H1 (cell line): Measurements from ENCODE around the gene FBN2. TPM values are rescaled to one million over a fixed set of nuclear protein-coding genes. Genes with fewer than 3 reads are reported as not detected.

Source experiments
- CTCF ChIA-PET: fragments of 300-600 bp; sonication (Branson Sonifier 250); formaldehyde crosslinking; loops from one replicate; lab custom pipeline; 2021; ENCODE audit not compliant: partially characterized antibody; lab: Charles Lee
- POLR2A ChIA-PET: fragments of 300-600 bp; sonication (Branson Sonifier 250); formaldehyde crosslinking; loops from one replicate; lab custom pipeline; 2021; ENCODE audit warnings: inconsistent platforms; ENCODE audit not compliant: partially characterized antibody; lab: Charles Lee
- DNase-seq, 2 experiments: peaks; one replicate each; pipeline versions ENCODE4 v3.0.0 to v3.0.0-alpha.2; 2010 to 2022; ENCODE audit warnings: low spot score in 2 of 2, low read depth in 1 of 2, mixed read lengths in 1 of 2
- FAIRE-seq: peaks from 2 replicates; lab custom pipeline; 2011; peaks lifted over from hg19 to GRCh38; lab: Jason Lieb, UNC
- H2AFZ ChIP-seq: 2 replicates; pipeline ENCODE4 v1.8.1; 2012; ENCODE audit warnings: low read length, inconsistent platforms
- H2AK5ac ChIP-seq: 2 replicates; pipeline ENCODE4 v1.6.1; 2013; ENCODE audit warnings: low read depth, low read length
- H2BK120ac ChIP-seq: replicated peaks from 2 replicates; pipeline ENCODE3; 2013; ENCODE audit warnings: low read depth, low read length, inconsistent platforms
- H2BK12ac ChIP-seq: 2 replicates; pipeline ENCODE4 v1.6.1; 2013; ENCODE audit warnings: low read depth, low read length
- H2BK15ac ChIP-seq: 2 replicates; pipeline ENCODE4 v1.6.1; 2013; ENCODE audit warnings: low read length
- H2BK20ac ChIP-seq: 2 replicates; pipeline ENCODE4 v1.6.1; 2013; ENCODE audit warnings: low read length
- H2BK5ac ChIP-seq: 2 replicates; pipeline ENCODE4 v1.6.1; 2013; ENCODE audit warnings: low read depth, low read length
- H3K14ac ChIP-seq: 2 replicates; pipeline ENCODE4 v1.6.1; 2013; ENCODE audit warnings: inconsistent platforms; ENCODE audit not compliant: insufficient read length
- H3K18ac ChIP-seq: 2 replicates; pipeline ENCODE4 v1.6.1; 2013; ENCODE audit warnings: low read length; ENCODE audit errors: extremely low read depth
- H3K23ac ChIP-seq: 2 replicates; pipeline ENCODE4 v1.6.1; 2013; ENCODE audit warnings: inconsistent platforms; ENCODE audit not compliant: insufficient read length
- H3K23me2 ChIP-seq: 2 replicates; pipeline ENCODE4 v1.6.1; 2013; ENCODE audit warnings: low read depth, low read length
- H3K27ac ChIP-seq: 2 replicates; pipeline ENCODE4 v1.6.1; 2011; ENCODE audit warnings: low read depth, low read length, inconsistent platforms
- H3K27me3 ChIP-seq, 4 experiments: replicated peaks in 1 of 4; 1 replicate in 1 of 4; 2 replicates in 3 of 4; pipeline versions ENCODE4 v1.6.1 to v1.8.1; 2011 to 2013; ENCODE audit warnings: low read length in 3 of 4, mild to moderate bottlenecking in 3 of 4, inconsistent platforms in 2 of 4, mixed read lengths in 2 of 4, moderate library complexity in 1 of 4; ENCODE audit not compliant: control insufficient read depth in 3 of 4, insufficient read depth in 3 of 4; ENCODE audit errors: extremely low read depth in 1 of 4
- H3K36me3 ChIP-seq, 4 experiments: 2 replicates each; pipeline versions ENCODE4 v1.6.1 to v1.8.1; 2011 to 2013; ENCODE audit warnings: mild to moderate bottlenecking in 4 of 4, low read length in 3 of 4, moderate library complexity in 2 of 4, control low read depth in 1 of 4, inconsistent platforms in 1 of 4; ENCODE audit not compliant: insufficient read depth in 4 of 4, control insufficient read depth in 2 of 4
- H3K4ac ChIP-seq: replicated peaks from 2 replicates; pipeline ENCODE3; 2013; ENCODE audit warnings: low read length, low read depth, mixed read lengths, inconsistent platforms; ENCODE audit not compliant: insufficient read length
- H3K4me1 ChIP-seq, 4 experiments: replicated peaks in 1 of 4; 1 replicate in 1 of 4; 2 replicates in 3 of 4; pipeline versions ENCODE4 v1.6.1 to v1.8.1; 2011 to 2013; ENCODE audit warnings: low read length in 3 of 4, inconsistent platforms in 2 of 4, mixed read lengths in 1 of 4; ENCODE audit not compliant: insufficient read depth in 4 of 4, control insufficient read depth in 3 of 4
- H3K4me2 ChIP-seq, 2 experiments: 2 replicates each; pipeline versions ENCODE4 v1.6.1 to v1.8.1; 2011 to 2013; ENCODE audit warnings: low read depth in 2 of 2, low read length in 2 of 2, control low read depth in 1 of 2, inconsistent platforms in 1 of 2, mild to moderate bottlenecking in 1 of 2; ENCODE audit not compliant: insufficient read depth in 1 of 2
- H3K4me3 ChIP-seq, 4 experiments: fragments of 200-600, 300-600 bp in 1 of 4; sonication (generic), shearing (Covaris generic), sonication (Bioruptor Twin) in 1 of 4; 2 replicates each; pipeline versions ENCODE4 v1.5.1 to v1.8.1; 2011 to 2016; ENCODE audit warnings: low read length in 4 of 4, low read depth in 3 of 4, control low read depth in 2 of 4, inconsistent platforms in 2 of 4, mild to moderate bottlenecking in 2 of 4, mixed read lengths in 1 of 4, moderate library complexity in 1 of 4; ENCODE audit not compliant: insufficient read depth in 2 of 4; ENCODE audit errors: extremely low read depth in 1 of 4
- H3K56ac ChIP-seq: replicated peaks from 2 replicates; pipeline ENCODE3; 2013; ENCODE audit warnings: low read depth, mild to moderate bottlenecking, mixed read lengths, low read length, inconsistent platforms; ENCODE audit not compliant: insufficient read length
- H3K79me1 ChIP-seq: 2 replicates; pipeline ENCODE4 v1.6.1; 2013; ENCODE audit warnings: low read depth, low read length, control low read depth
- H3K79me2 ChIP-seq, 2 experiments: 2 replicates each; pipeline versions ENCODE4 v1.6.1 to v1.8.1; 2012 to 2013; ENCODE audit warnings: low read length in 2 of 2, mild to moderate bottlenecking in 2 of 2, inconsistent platforms in 1 of 2; ENCODE audit not compliant: insufficient read depth in 2 of 2, control insufficient read depth in 1 of 2
- H3K9ac ChIP-seq, 4 experiments: replicated peaks in 1 of 4; 1 replicate in 1 of 4; 2 replicates in 3 of 4; pipeline versions ENCODE4 v1.6.1 to v1.8.1; 2011 to 2013; ENCODE audit warnings: low read depth in 3 of 4, low read length in 3 of 4, control low read depth in 2 of 4, mild to moderate bottlenecking in 2 of 4, moderate library complexity in 2 of 4, inconsistent platforms in 1 of 4; ENCODE audit errors: extremely low read depth in 1 of 4
- H3K9me3 ChIP-seq, 2 experiments: 2 replicates each; pipeline versions ENCODE4 v1.6.1 to v1.8.1; 2012 to 2013; ENCODE audit warnings: mild to moderate bottlenecking in 2 of 2, moderate library complexity in 2 of 2, control low read depth in 1 of 2, inconsistent platforms in 1 of 2, low read depth in 1 of 2, low read length in 1 of 2, mixed read lengths in 1 of 2; ENCODE audit not compliant: insufficient read depth in 2 of 2
- H4K20me1 ChIP-seq, 2 experiments: replicated peaks in 1 of 2; 2 replicates each; pipeline versions ENCODE3 to v1.8.1; 2011 to 2013; ENCODE audit warnings: inconsistent platforms in 2 of 2, low read length in 2 of 2, mild to moderate bottlenecking in 1 of 2; ENCODE audit not compliant: insufficient read depth in 2 of 2, control insufficient read depth in 1 of 2
- H4K5ac ChIP-seq: 2 replicates; pipeline ENCODE4 v1.6.1; 2013; ENCODE audit warnings: low read length, low read depth, mixed read lengths, inconsistent platforms; ENCODE audit not compliant: insufficient read length
- H4K8ac ChIP-seq: 2 replicates; pipeline ENCODE4 v1.8.0; 2013; ENCODE audit warnings: mild to moderate bottlenecking, moderate library complexity, low read length, inconsistent platforms; ENCODE audit not compliant: insufficient read depth; ENCODE audit errors: extremely low read depth
- H4K91ac ChIP-seq: replicated peaks from 2 replicates; pipeline ENCODE3; 2013; ENCODE audit warnings: low read length, mixed read lengths, inconsistent platforms; ENCODE audit not compliant: insufficient read length
- E2F6 ChIP-seq: IDR thresholded peaks from 2 replicates; pipeline ENCODE4 v1.6.1; 2012; ENCODE audit warnings: inconsistent platforms
- FOSL1 ChIP-seq: IDR thresholded peaks from 2 replicates; pipeline ENCODE4 v1.6.1; 2011; ENCODE audit warnings: mild to moderate bottlenecking, low read depth, low read length, moderate library complexity; ENCODE audit not compliant: insufficient read depth
- GABPA ChIP-seq: IDR thresholded peaks from 2 replicates; pipeline ENCODE4 v1.6.1; 2011; ENCODE audit warnings: mild to moderate bottlenecking, low read length, moderate library complexity, borderline replicate concordance; ENCODE audit not compliant: insufficient read depth
- HDAC6 ChIP-seq: IDR thresholded peaks from one replicate; pipeline ENCODE4 v1.7.1; 2012; ENCODE audit warnings: low read depth, mild to moderate bottlenecking, inconsistent platforms, low read length, moderate library complexity
- JUND ChIP-seq: IDR thresholded peaks from 2 replicates; pipeline ENCODE4 v1.6.1; 2011; ENCODE audit warnings: mild to moderate bottlenecking, improper control_type of control experiment, low read length
- SAP30 ChIP-seq: fragments of 300-600 bp; sonication (generic); IDR thresholded peaks from 2 replicates; pipeline ENCODE4 v1.7.1; 2012; ENCODE audit warnings: low read length, moderate library complexity, mild to moderate bottlenecking, inconsistent platforms; ENCODE audit not compliant: insufficient read depth, insufficient replicate concordance
- WGBS, 2 experiments: shearing (Covaris generic) in 1 of 2; methylation state at CpG; one replicate each; pipeline versions ENCODE4 v1.1.6 to v1.1.7; 2013 to 2015; ENCODE audit warnings: low lambda C conversion rate in 2 of 2, mixed read lengths in 2 of 2, inconsistent platforms in 1 of 2, low coverage in 1 of 2, missing lambda C conversion rate in 1 of 2; ENCODE audit not compliant: insufficient replicate concordance in 2 of 2, insufficient coverage in 1 of 2, insufficient read length in 1 of 2; ENCODE audit errors: extremely low coverage in 1 of 2, missing lambda C conversion rate in 1 of 2; 5-methylcytosine and 5-hydroxymethylcytosine counted together
- polyA plus RNA-seq, 7 experiments: library from polyadenylated mRNA; depleted of rRNA in 3 of 7; stranded (reverse) in 5 of 7; unstranded in 2 of 7; fragments of >200 nt in 5 of 7; fragments of 200-250 nt in 2 of 7; gene quantifications; 1 replicate in 5 of 7; 2 replicates in 1 of 7; 4 replicates in 1 of 7; pipeline versions ENCODE4 v1.2.1 to v1.2.3, GENCODE V29; 2011 to 2013; ENCODE audit warnings: missing spikeins in 2 of 7, mixed read lengths in 2 of 7
- total RNA-seq: library from RNA; stranded (reverse); fragmentation: NEBNext Ultra II Directional; extraction: Animal tissue kit (Norgen Biotek cat#: 25700); gene quantifications from 2 replicates; pipeline ENCODE4 v1.2.1, GENCODE V29; 2021

FBN2 gene
- total and polyA plus RNA-seq, 2 of the 8 experiments (the other 6 are each of a cell fraction or from before 2014, with no cell fraction given): 14.1 to 16.3 TPM

- 86% methylated on average over 6 of the region's 6 CpGs; no CpG with 5 or more reads in 1 of the 2 experiments for WGBS, 2 experiments
- FAIRE-seq: no peak
- Histone ChIP-seq H3K9me3 (no peaks in the 10 kb centered on the region), H2BK5ac (no peak overlapping the region), H2AFZ (no peak overlapping the region), H4K8ac (no peak overlapping the region), H3K4ac (no peak overlapping the region), H4K91ac (no peak overlapping the region), H3K27ac (no peak overlapping the region), H2AK5ac (no peak overlapping the region), H3K23me2 (peaks cover 23% of the 10 kb centered on the region; the same call in 1 of the 2 replicates), H4K5ac (no peak overlapping the region), H3K4me1 (peaks cover 0 to 4% (median 2%) of the 10 kb centered on the region in 4 experiments; a peak in 3 of 7 replicates), H3K14ac (no peak overlapping the region), H3K18ac (no peak overlapping the region), H4K20me1 (no peaks in the 10 kb centered on the region), H3K79me2 (no peaks in the 10 kb centered on the region), H2BK12ac (no peak overlapping the region), H3K4me3 (no peak overlapping the region), H2BK20ac (no peak overlapping the region), H3K56ac (no peak overlapping the region), H2BK120ac (no peak overlapping the region), H3K23ac (no peak overlapping the region), H3K9ac (no peak overlapping the region), H3K27me3 (peaks cover 2 to 24% (median 20%) of the 10 kb centered on the region in 4 experiments), H3K4me2 (no peak overlapping the region), H3K79me1 (no peaks in the 10 kb centered on the region), H2BK15ac (no peak overlapping the region), H3K36me3 (peaks cover 0 to 2% (median 0%) of the 10 kb centered on the region in 4 experiments; a peak in 1 of 8 replicates)
- DNase-seq: no peak
- TF ChIP-seq E2F6 (no peak), JUND (no peak), FOSL1 (no peak), GABPA (no peak), HDAC6 (no peak), SAP30 (no peak)
- ChIA-PET POLR2A (no interaction called here), CTCF (interaction anchor here (0.6 to 1.0 kb wide), 2 partner anchors 16 to 323 kb away, joined by 3 read pairs; no protein-coding TSS in a partner anchor)
Observed at GRCh38 chr5:128534726-128535125, 3.3 kb downstream of the FBN2 start.
